ENCODE results near the gene MBLAC1.

GRCh38 chr7:100090527-100091410 is 36.0 kb upstream of the MBLAC1 start:
- TF ChIP-seq CTCF (IDR thresholded peaks at IDR 0.05) = no peak
- TF ChIP-seq POLR2AphosphoS5 (IDR thresholded peaks at IDR 0.05; ENCODE audit: low read depth, low read length) = no peak
- TF ChIP-seq REST (IDR thresholded peaks at IDR 0.05; ENCODE audit: insufficient read depth in 1 of 2, low read depth in 2 of 2, low read length in 1 of 2) = no peak
- no peak for TF ChIP-seq SIN3A (IDR thresholded peaks at IDR 0.05; ENCODE audit: borderline replicate concordance, insufficient read depth, low read depth, low read length)
- no peak for TF ChIP-seq TCF7L2 (IDR thresholded peaks at IDR 0.05; ENCODE audit: low read depth, low read length)

Measured in Panc1 (cell line).